Measurements from ENCODE around the gene DAP. TPM values are rescaled to one million over a fixed set of nuclear protein-coding genes. Genes with fewer than 3 reads are reported as not detected.

The DAP gene
- total and polyA plus RNA-seq, 2 donors from 2014 or later: 123 to 133 TPM

- no peaks in the 10 kb centered on the region for H3K9me3 ChIP-seq (ENCODE audit: control insufficient read depth in 2 of 3, insufficient read depth in 1 of 3, low read length in 3 of 3)
- DNase-seq: no peak
- no peak for FAIRE-seq
- H3K36me3 ChIP-seq (ENCODE audit: control insufficient read depth in 2 of 3, insufficient read depth in 3 of 3, low read length in 3 of 3): no peaks in the 10 kb centered on the region
- no peaks in the 10 kb centered on the region for H3K27me3 ChIP-seq (ENCODE audit: control insufficient read depth, insufficient read depth, low read length)
- H3K9ac ChIP-seq (ENCODE audit: low read length in 3 of 3): no peak overlapping the region
- intact Hi-C loops (cut with DNase I): no loop called here
- no peak for TF ChIP-seq CTCF (IDR thresholded peaks at IDR 0.05; ENCODE audit: borderline replicate concordance, extremely low read depth, insufficient read depth)
- no peak overlapping the region for H3K27ac ChIP-seq (ENCODE audit: low read depth in 2 of 2, low read length in 2 of 2)
- H3K4me1 ChIP-seq (ENCODE audit: control insufficient read depth in 2 of 3, insufficient read depth in 2 of 3, low read depth in 1 of 3, low read length in 3 of 3): no peaks in the 10 kb centered on the region
- H3K4me3 ChIP-seq (ENCODE audit: low read length in 3 of 3): no peak overlapping the region
These were observed 45.3 kb downstream of the DAP start for GRCh38 chr5:10715605-10716290.

- no peak for TF ChIP-seq CTCF (IDR thresholded peaks at IDR 0.05; ENCODE audit: borderline replicate concordance, extremely low read depth, insufficient read depth)
- Histone ChIP-seq H3K9ac (ENCODE audit: low read length in 3 of 3) (no peak overlapping the region), H3K36me3 (ENCODE audit: control insufficient read depth in 2 of 3, insufficient read depth in 3 of 3, low read length in 3 of 3) (no peaks in the 10 kb centered on the region), H3K27me3 (ENCODE audit: control insufficient read depth, insufficient read depth, low read length) (no peaks in the 10 kb centered on the region), H3K4me1 (ENCODE audit: control insufficient read depth in 2 of 3, insufficient read depth in 2 of 3, low read depth in 1 of 3, low read length in 3 of 3) (peaks cover 0 to 5% (median 3%) of the 10 kb centered on the region in 3 donors), H3K4me3 (ENCODE audit: low read length in 3 of 3) (no peak overlapping the region), H3K27ac (ENCODE audit: low read depth in 2 of 2, low read length in 2 of 2) (no peak overlapping the region), H3K9me3 (ENCODE audit: control insufficient read depth in 2 of 3, insufficient read depth in 1 of 3, low read length in 3 of 3) (no peaks in the 10 kb centered on the region)
- FAIRE-seq (no peak), DNase-seq (no peak)
- intact Hi-C loops (cut with DNase I): no loop called here
These were observed 48.3 kb downstream of the DAP start for GRCh38 chr5:10712574-10713366.

- intact Hi-C loops (cut with DNase I): no loop called here
- no peak for TF ChIP-seq CTCF (IDR thresholded peaks at IDR 0.05; ENCODE audit: borderline replicate concordance, extremely low read depth, insufficient read depth)
- H3K27me3 ChIP-seq (ENCODE audit: control insufficient read depth, insufficient read depth, low read length): no peaks in the 10 kb centered on the region
- peaks cover 0 to 5% (median 3%) of the 10 kb centered on the region in 3 donors for H3K4me1 ChIP-seq (ENCODE audit: control insufficient read depth in 2 of 3, insufficient read depth in 2 of 3, low read depth in 1 of 3, low read length in 3 of 3)
- H3K9ac ChIP-seq (ENCODE audit: low read length in 3 of 3): no peak overlapping the region
- no peak overlapping the region for H3K27ac ChIP-seq (ENCODE audit: low read depth in 2 of 2, low read length in 2 of 2)
- H3K9me3 ChIP-seq (ENCODE audit: control insufficient read depth in 2 of 3, insufficient read depth in 1 of 3, low read length in 3 of 3): no peaks in the 10 kb centered on the region
- DNase-seq (no peak), FAIRE-seq (no peak)
- peaks cover 0 to 4% (median 0%) of the 10 kb centered on the region in 3 donors for H3K36me3 ChIP-seq (ENCODE audit: control insufficient read depth in 2 of 3, insufficient read depth in 3 of 3, low read length in 3 of 3)
- no peak overlapping the region for H3K4me3 ChIP-seq (ENCODE audit: low read length in 3 of 3)
These were observed 49.5 kb downstream of the DAP start for GRCh38 chr5:10711562-10711961.
